Measurements from ENCODE around the gene RPL3.

DNA sequence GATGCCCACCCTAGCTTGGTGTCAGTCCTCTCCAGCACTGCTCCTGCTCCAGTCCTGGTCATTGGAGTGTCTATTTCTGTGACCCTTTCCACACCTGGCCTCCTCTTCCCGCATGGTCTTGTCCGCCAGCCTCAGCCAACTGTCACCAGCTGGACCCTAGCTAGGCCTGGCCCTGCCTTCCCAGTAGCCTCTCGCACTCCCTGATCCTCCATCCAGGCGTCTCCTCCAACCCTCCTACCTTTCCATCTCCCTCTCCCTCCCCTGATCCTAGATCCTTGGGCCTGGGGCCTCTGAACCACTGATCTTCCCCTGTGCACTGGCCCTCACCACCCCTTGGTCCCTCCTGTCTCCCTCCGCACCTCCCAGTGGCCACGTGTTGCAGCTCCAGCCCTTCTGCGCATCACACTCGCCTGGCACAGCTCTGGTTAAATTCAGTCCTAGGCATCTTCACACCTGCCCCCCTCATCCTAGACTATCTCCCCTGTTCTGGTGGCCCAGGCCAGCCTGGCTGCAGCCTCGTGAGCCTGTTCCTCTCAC is 40.3 kb upstream of the RPL3 start:
- no peak for TF ChIP-seq ZNF274 (IDR thresholded peaks at IDR 0.05; ENCODE audit: low read depth, low read length)
- no peak for TF ChIP-seq SUZ12 (IDR thresholded peaks at IDR 0.05; ENCODE audit: extremely low read depth, insufficient read depth, insufficient read length)
- TF ChIP-seq YY1 (IDR thresholded peaks at IDR 0.05; ENCODE audit: insufficient read depth, insufficient read length) = no peak

Measured in NT2/D1 (cell line).